Uterus (tissue), 4 donors: ENCODE measurements around the gene RASGEF1C. TPM values are rescaled to one million over a fixed set of nuclear protein-coding genes. Genes with fewer than 3 reads are reported as not detected.

Experiments
- DNase-seq, 2 donors: peaks; one replicate each; pipeline ENCODE4 v3.0.0-alpha.2; 2019 to 2020
- H3K27ac ChIP-seq, 2 donors: fragments of 200-600 bp; sonication (generic); 1 replicate in 1 of 2; 2 replicates in 1 of 2; pipeline ENCODE4 v1.5.1; 2016 to 2018
- H3K27me3 ChIP-seq, 2 donors: fragments of 200-600 bp; sonication (generic); one replicate each; pipeline ENCODE4 v1.5.1; 2018 to 2019; ENCODE audit warnings: control low read depth in 1 of 2
- H3K36me3 ChIP-seq, 2 donors: fragments of 200-600 bp; sonication (generic); one replicate each; pipeline ENCODE4 v1.5.1; 2019; ENCODE audit warnings: control low read depth in 1 of 2
- H3K4me1 ChIP-seq, 2 donors: fragments of 200-600 bp; sonication (generic); one replicate each; pipeline ENCODE4 v1.5.1; 2018 to 2019; ENCODE audit warnings: control low read depth in 1 of 2
- H3K4me3 ChIP-seq, 2 donors: fragments of 200-600 bp; sonication (generic); 1 replicate in 1 of 2; 2 replicates in 1 of 2; pipeline ENCODE4 v1.5.1; 2018 to 2019; ENCODE audit warnings: mild to moderate bottlenecking in 1 of 2
- H3K9me3 ChIP-seq, 2 donors: fragments of 200-600 bp; sonication (generic); one replicate each; pipeline ENCODE4 v1.5.1; 2019; ENCODE audit warnings: control low read depth in 1 of 2
- CTCF ChIP-seq, 4 experiments: fragments of 200-600 bp in 2 of 4; fragments of 450-650 bp in 2 of 4; sonication (generic) in 2 of 4; IDR thresholded peaks; one replicate each; pipeline ENCODE4 v1.5.1; 2016 to 2019; ENCODE audit warnings: antibody characterized with exemption in 4 of 4, mild to moderate bottlenecking in 2 of 4, moderate library complexity in 1 of 4
- POLR2A ChIP-seq, 2 donors: fragments of 450-650 bp; IDR thresholded peaks; one replicate each; pipeline ENCODE4 v1.6.1; 2016; ENCODE audit warnings: antibody characterized with exemption in 2 of 2, mild to moderate bottlenecking in 1 of 2, moderate library complexity in 1 of 2
- intact Hi-C: fragments of 100-400 bp; cut with DNase I; formaldehyde crosslinking; loops from one replicate; pipeline ENCODE4 v1.15.1; 2023; ENCODE audit warnings: low total_unique reads
- total RNA-seq, 4 donors: library from RNA; depleted of rRNA in 3 of 4; stranded (reverse); fragments of >200 nt in 3 of 4; gene quantifications; one replicate each; pipeline versions ENCODE4 v1.1.0 to v1.2.4, GENCODE V29; 2014 to 2023
- donor health status: DM: yes; HTN: yes; CAD: no.

Gene RASGEF1C
- total RNA-seq, 4 donors from 2014 or later: 1.2 TPM; not detected in 3

- DNase-seq: no peak
- Histone ChIP-seq H3K4me3 (no peak overlapping the region), H3K27ac (no peak overlapping the region), H3K4me1 (no peaks in the 10 kb centered on the region), H3K27me3 (no peaks in the 10 kb centered on the region), H3K36me3 (no peaks in the 10 kb centered on the region), H3K9me3 (no peaks in the 10 kb centered on the region)
- intact Hi-C loops: no loop called here
- no peak for TF ChIP-seq POLR2A (IDR thresholded peaks at IDR 0.05)
- no peak for TF ChIP-seq CTCF (IDR thresholded peaks at IDR 0.05)
Measured at GRCh38 chr5:180059326-180059725, 149.7 kb downstream of the RASGEF1C start.

- Histone ChIP-seq H3K36me3 (no peaks in the 10 kb centered on the region), H3K4me3 (no peak overlapping the region), H3K27ac (no peak overlapping the region), H3K27me3 (no peaks in the 10 kb centered on the region), H3K9me3 (no peaks in the 10 kb centered on the region), H3K4me1 (no peaks in the 10 kb centered on the region)
- no peak for DNase-seq
- intact Hi-C loops: no loop called here
- TF ChIP-seq POLR2A (IDR thresholded peaks at IDR 0.05): no peak
- TF ChIP-seq CTCF (IDR thresholded peaks at IDR 0.05): no peak
Measured at GRCh38 chr5:180056153-180056552, 152.9 kb downstream of the RASGEF1C start.

- intact Hi-C loops: no loop called here
- Histone ChIP-seq H3K4me3 (no peak overlapping the region), H3K27ac (no peak overlapping the region), H3K36me3 (no peaks in the 10 kb centered on the region), H3K9me3 (no peaks in the 10 kb centered on the region), H3K27me3 (no peaks in the 10 kb centered on the region), H3K4me1 (no peaks in the 10 kb centered on the region)
- no peak for DNase-seq
- TF ChIP-seq CTCF (IDR thresholded peaks at IDR 0.05): no peak
- TF ChIP-seq POLR2A (IDR thresholded peaks at IDR 0.05): no peak
Measured at GRCh38 chr5:180054226-180054625, 154.8 kb downstream of the RASGEF1C start.

GRCh38 chr5:180053061-180053602 lies 155.9 kb downstream of the RASGEF1C start:
- no peak for TF ChIP-seq POLR2A (IDR thresholded peaks at IDR 0.05)
- TF ChIP-seq CTCF (IDR thresholded peaks at IDR 0.05): no peak
- Histone ChIP-seq H3K4me1 (no peaks in the 10 kb centered on the region), H3K9me3 (no peaks in the 10 kb centered on the region), H3K36me3 (no peaks in the 10 kb centered on the region), H3K27me3 (no peaks in the 10 kb centered on the region), H3K27ac (no peak overlapping the region), H3K4me3 (no peak overlapping the region)
- no peak for DNase-seq
- intact Hi-C loops: no loop called here

GRCh38 chr5:180052211-180052818 lies 156.7 kb downstream of the RASGEF1C start:
- H3K4me1 ChIP-seq: no peaks in the 10 kb centered on the region
- intact Hi-C loops: no loop called here
- no peak overlapping the region for H3K27ac ChIP-seq
- H3K9me3 ChIP-seq: no peaks in the 10 kb centered on the region
- H3K27me3 ChIP-seq: no peaks in the 10 kb centered on the region
- no peaks in the 10 kb centered on the region for H3K36me3 ChIP-seq
- DNase-seq: no peak
- no peak for TF ChIP-seq POLR2A (IDR thresholded peaks at IDR 0.05)
- no peak for TF ChIP-seq CTCF (IDR thresholded peaks at IDR 0.05)
- no peak overlapping the region for H3K4me3 ChIP-seq

Other genes starting within 250 kb of the RASGEF1C start
- gene RNF130, start 137.5 kb downstream of the RASGEF1C start, total RNA-seq: 100 to 1,000 TPM in 1 of 4 donors, 10 to 100 TPM in 3; 53.8 to 119 (median 85.8) TPM
- gene MAPK9, start 82.9 kb upstream of the RASGEF1C start, total RNA-seq: 10 to 100 TPM in 3 of 4 donors, 1 to 10 TPM in 1; 9.2 to 45.1 (median 33.3) TPM
- gene GFPT2, start 144.1 kb upstream of the RASGEF1C start, total RNA-seq: 100 to 1,000 TPM in 1 of 4 donors, 10 to 100 TPM in 3; 18.2 to 118 (median 47.8) TPM